HK-2 (cell line): Measurements from ENCODE around the gene HDC.

ENCODE experiments used
- DNase-seq: peaks from one replicate; pipeline ENCODE4 v3.0.0-alpha.2; 2018; ENCODE audit not compliant: unreplicated experiment

The HDC gene

GRCh38 chr15:50265620-50266019 lies at the start of gene HDC:
Gene HDC, minus strand, starts transcription at chr15:50265726. Its CDS starts 103 bp downstream, at chr15:50265623.
- DNase-seq = no peak

DNA sequence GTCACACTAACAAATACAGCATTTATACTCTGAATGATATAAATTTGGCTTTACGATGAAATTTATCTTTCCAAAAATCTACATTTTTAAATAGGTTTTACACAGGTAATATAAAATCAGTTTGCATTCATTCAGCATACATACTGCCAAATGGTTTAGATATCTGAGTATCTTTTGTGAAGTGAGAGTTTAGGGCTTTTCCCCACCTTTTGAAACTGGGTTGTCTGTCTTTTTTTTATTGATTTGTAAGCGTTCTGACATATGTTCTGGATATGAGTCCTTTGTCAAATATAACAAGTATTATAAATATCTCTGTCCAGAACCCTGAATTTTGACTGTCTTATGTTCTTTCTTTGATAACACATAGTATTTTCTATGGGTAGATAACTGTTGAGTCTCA lies 47.1 kb upstream of the HDC start:
- no peak for DNase-seq

DNA sequence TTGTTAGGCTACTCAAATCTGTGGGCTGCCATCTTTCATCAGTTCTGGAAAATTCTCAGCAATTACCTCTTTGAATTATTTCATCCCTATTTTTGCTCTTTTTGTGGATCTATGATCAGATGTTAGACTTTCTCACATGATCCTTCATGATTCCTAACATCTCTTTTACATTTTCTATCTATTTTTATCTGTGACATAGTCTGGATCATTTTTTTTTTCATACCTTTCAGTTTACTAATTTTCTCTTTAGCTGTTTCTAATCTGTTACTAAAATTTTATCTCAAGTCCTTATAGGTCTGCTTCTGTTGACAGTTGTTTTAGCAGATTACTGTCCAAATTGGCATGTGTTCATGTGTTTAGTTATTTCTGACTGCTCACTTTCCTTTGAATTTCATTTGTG lies 42.3 kb upstream of the HDC start:
- DNase-seq = no peak

DNA sequence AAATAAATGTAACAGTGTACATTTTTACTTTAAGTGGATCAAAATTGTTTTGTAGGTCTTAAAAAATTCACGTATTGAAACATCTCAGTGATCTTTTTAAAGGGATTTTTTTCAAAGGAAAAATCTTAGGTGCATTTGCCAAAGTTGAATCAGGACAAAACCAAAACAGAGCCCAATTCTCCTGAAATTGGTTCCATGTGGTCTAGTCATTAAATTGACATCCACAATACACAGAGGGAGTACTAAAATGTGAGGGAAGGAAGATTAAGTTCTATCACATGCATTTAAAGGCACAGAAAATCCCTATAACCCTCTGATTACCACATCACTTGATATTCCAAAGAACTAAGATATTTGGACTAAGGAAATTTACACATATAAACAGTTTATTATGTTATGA lies 39.3 kb upstream of the HDC start:
- DNase-seq = no peak

DNA sequence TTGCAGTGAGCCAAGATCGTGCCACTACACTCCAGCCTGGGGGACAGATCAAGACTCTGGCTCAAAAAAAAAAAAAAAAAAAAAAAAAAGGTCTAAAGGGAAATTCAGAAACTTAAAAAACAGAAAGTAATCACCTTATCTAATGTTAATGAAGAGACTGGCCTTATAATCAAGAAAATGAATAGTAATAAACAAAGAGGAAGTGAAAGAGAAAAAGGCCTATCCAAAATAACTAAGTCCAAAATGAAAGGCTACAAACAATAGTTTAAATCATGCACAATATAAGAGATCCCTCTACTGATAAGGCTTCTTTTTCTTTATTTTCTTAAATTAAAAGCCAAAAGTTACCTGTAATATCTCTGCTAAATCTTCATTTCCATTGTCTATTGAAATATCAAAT lies 37.1 kb upstream of the HDC start:
- no peak for DNase-seq

GRCh38 chr15:50298340-50298739 lies 32.8 kb upstream of the HDC start:
- no peak for DNase-seq

DNA sequence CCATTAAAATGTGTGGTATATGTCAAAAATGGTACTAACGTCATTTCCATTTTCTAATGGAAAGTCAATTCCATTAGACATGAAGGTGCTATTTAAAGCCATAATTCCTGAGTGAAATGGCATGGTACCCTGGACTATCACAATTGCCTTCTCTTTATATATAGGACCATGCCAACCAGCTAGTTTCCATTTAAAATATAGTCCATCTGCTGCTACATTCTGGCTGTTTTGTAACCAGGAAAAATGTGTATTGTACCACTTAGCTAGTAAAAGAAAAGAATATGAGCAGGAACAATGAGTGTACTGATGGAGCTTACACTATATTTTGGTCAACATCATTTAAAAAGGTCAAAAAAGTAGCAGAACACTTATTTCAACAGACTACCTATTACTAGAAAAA lies 30.4 kb upstream of the HDC start:
- DNase-seq = no peak

GRCh38 chr15:50289749-50290148 lies 24.2 kb upstream of the HDC start:
- no peak for DNase-seq

- DNase-seq = no peak
Observed at GRCh38 chr15:50287324-50288116, 22.0 kb upstream of the HDC start.

DNA sequence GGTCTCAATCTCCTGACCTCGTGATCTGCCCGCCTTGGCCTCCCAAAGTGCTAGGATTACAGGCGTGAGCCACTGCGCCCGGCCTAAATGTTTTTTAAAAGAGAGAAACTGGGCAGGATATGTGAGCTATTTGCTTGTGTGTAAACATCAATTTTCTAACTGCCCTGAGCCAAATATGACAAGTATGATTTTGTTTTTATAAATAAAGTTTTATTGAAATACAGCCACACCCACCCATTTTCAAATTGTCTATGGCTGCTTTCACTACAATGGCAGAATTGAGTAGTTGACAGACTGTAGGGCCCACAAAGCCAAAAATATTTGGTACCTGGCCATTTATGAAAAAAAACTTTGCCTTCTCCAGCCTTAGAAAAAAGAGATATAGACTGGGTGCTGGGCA lies 15.9 kb upstream of the HDC start:
- no peak for DNase-seq

DNA sequence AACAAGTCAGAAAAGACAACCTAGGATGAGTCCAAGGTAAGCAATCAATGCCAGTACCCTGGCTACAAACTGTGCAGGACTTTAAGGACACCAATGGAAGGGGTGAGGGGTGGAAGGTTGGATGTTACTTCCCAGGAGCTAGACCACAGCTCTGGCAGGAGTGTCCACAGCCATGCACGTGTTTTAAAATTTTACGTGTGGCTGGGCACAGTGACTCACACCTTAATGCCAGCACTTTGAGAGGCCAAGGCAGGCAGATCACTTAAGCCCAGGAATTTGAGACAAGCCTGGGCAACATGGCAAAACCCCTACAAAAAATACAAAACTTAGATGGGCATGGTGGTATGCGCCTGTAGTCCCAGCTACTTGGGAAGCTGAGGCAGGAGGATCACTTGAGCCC lies 14.7 kb upstream of the HDC start:
- DNase-seq = peak; percentile 38

- no peak for DNase-seq
Observed at GRCh38 chr15:50278496-50278895, 13.0 kb upstream of the HDC start.

DNA sequence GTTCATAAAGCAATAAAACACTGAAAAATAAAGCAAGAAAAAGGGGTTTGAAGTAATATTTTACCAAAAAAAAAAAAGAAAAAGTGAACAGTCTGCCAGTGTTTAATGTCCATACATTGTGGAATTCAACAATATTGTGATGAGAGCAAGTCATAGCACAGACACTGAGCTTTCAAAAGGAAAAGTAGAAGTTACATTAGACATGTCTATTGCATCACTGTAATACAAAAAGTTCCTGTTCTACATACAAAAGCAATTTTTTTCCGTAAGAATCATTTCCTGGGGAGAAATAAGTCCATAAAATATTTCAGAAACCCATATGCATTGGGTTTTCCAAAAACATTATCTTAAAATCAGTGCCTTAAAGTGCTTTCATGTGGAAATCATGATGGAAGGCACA lies 11.8 kb upstream of the HDC start:
- DNase-seq = no peak

DNA sequence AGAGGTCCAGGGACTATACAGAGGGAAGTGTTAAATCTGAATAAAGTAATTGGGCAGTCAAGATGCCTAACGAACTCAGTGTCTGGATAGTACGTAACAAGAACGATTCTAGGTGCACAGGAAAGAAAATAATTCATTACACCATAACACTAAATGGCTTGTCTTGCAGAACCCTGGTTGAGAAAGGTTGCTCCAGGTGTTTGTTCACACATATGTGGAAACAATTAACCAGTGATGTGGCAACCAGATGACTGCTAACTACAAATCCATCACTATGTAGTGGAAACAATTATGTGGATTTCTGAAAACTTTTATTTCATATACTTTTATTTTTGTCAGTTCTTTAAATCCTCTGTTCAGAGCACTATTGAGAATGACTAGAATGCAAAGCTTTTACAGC lies 10.4 kb upstream of the HDC start:
- no peak for DNase-seq

DNA sequence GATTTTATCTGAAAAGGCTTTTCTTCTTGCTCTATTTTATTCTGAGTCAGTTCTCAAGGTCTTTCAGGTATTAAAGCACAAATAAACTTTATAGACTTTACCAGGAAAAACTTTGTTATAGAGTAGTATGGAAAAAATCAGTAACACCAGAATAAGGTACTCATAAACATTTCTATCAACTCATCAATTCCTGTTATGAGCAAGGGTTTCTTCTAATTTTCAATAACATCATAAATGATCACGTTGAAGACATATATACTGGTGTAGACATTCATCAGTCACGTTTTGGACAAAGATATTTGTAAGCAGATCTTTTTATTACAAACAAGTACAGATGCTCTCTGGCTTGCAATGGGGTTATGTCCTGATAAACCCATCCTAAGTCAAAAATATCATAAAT lies 9.6 kb upstream of the HDC start:
- DNase-seq = no peak

GRCh38 chr15:50267577-50267976 lies 2.1 kb upstream of the HDC start:
- no peak for DNase-seq

- no peak for DNase-seq
Observed at GRCh38 chr15:50262533-50262932, 3.0 kb downstream of the HDC start.

DNA sequence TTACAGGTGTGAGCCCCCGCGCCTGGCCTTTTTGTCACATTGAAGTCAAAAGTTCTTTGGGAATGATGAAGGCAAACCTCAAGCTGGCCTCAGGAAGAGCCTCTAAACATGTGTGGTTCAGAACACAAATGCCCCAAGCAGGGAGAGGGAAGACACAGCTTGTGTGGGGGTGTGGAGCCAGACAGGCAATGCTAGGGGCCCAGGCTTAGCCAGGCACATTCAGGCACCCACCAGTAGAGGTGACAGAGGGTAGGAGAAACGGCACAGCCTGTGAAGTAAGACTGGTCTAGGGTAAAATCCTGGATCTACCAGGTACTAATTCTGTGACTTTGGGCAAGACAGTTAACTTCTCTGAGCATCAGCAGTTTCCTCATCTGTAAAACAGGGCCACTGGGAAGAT lies 3.5 kb downstream of the HDC start:
- DNase-seq = no peak

GRCh38 chr15:50260969-50261496 lies 4.5 kb downstream of the HDC start:
- DNase-seq = no peak

GRCh38 chr15:50259276-50259675 lies 6.2 kb downstream of the HDC start:
- DNase-seq = no peak

DNA sequence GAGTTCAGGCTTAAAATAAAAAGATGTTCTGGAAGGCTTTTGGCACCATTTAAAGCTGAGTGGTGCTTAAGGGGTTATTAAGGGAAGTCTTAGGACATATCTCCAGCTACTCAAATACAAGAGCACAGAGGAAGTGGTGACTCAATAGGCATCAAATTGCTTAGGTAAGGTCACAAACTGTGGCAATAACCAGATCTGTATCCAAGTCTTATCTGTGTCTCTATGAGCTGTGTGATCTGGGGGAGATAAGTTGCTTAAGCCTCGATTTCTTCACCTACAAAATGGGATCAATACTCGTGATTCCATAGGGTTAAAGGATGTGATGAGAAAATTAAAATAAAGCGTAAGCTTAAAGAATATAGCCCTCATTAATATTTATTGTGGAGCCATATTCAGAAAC lies 7.6 kb downstream of the HDC start:
- DNase-seq = no peak

DNA sequence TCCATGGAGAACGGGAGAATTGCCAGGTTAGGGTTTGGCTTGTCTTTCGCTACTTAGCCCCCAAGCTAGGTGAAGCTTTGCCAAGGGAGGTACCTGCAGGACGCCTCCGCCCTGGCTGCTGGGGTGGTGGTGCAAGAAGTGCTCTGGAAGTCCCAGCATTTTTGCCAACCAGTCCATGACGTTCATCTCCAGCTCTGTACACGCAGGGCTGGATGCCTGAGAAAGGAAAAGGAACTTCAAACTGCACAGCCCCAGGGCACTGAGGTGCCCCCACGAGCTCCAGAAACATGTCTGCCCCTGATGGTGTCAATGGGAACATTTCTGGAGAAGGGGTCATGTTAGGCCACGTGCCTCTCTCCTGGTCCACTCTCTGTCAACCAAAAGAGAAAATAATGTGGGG lies 8.2 kb downstream of the HDC start:
- DNase-seq = no peak

DNA sequence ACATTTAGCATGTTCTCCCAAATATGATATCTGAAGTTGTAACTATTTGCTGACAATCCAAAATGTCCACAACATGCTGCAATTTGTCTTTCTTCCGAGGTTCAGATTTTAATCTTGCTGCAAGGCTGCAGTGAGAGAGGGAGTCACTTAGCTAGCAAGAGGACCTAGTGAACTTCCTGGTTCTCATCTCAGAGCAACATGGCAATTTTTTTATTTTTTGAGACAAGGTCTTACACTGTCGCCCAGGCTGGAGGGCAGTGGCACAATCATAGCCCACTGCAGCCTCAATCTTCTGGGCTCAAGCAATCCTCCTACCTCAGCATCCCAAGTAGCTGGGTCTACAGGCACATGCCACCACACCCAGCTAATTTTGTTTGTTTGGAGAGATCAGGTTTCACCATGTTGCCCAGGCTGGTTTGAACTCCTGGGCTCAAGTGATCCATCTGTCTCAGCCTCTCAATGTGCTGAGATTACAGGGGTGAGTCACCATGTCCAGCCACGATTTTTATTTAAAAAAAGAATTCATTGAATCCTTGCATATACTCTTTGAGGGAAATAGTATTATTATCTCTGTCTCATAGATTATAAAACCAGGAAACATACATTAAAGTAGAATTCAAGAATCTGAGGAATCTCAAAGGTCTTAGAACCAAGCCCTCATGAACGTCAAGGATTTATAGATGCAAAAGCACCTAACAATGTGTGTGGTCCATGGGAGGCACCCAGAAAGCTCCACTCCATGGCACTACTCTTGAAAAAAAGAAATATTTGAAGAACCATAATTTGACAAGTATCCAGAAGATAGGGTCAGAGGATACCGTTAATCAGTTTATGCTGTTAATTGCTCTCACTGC lies 9.1 kb downstream of the HDC start:
- DNase-seq = no peak
